K562 (cell line): ENCODE results near the gene MTIF3. TPM values are rescaled to one million over a fixed set of nuclear protein-coding genes. Genes with fewer than 3 reads are reported as not detected.

Source experiments
- ATAC-seq: fragments of 200-7000 bp; cut with Tn5 transposase; 3 replicates; pipeline ENCODE4 v1.9.1; 2020; ENCODE audit warnings: moderate library complexity
- BruUV-seq: library from RNA; stranded (reverse); fragments of 400-500 nt; replicated peaks from 2 replicates; lab custom pipeline; 2021; lab: Mats Ljungman, UMichigan
- CTCF ChIA-PET: fragments of 300-600 bp; formaldehyde crosslinking; extraction: SDS; loops from one replicate; lab custom pipeline; 2021; ENCODE audit warnings: low intra/inter-chr PET ratio; lab: Yijun Ruan, JAX
- POLR2A ChIA-PET: fragments of 300-600, 350-650 bp; sonication (Branson Sonifier 250); formaldehyde crosslinking; extraction: SDS; loops from one replicate; lab custom pipeline; 2021; ENCODE audit warnings: antibody characterized with exemption, inconsistent platforms; lab: Yijun Ruan, JAX
- DNase-seq, 4 experiments: peaks; one replicate each; pipeline versions ENCODE4 v3.0.0 to v3.0.0-alpha.2; 2011 to 2018; ENCODE audit warnings: low spot score in 3 of 4, mixed read lengths in 3 of 4; ENCODE audit errors: extremely low read depth in 1 of 4
- FAIRE-seq: peaks from 2 replicates; lab custom pipeline; 2011; peaks lifted over from hg19 to GRCh38; lab: Jason Lieb, UNC
- H2AFZ ChIP-seq: 2 replicates; pipeline ENCODE4 v1.6.0; 2011; ENCODE audit warnings: low read depth, low read length, control low read depth, inconsistent platforms
- H3K27ac ChIP-seq: fragments of 200-600 bp; 3 replicates; pipeline ENCODE4 v1.8.0; 2011; ENCODE audit warnings: low read depth, mild to moderate bottlenecking, control low read depth, inconsistent platforms, low read length, moderate library complexity, mixed read lengths; ENCODE audit errors: extremely low read depth
- H3K27me3 ChIP-seq, 2 experiments: fragments of 300-600 bp in 1 of 2; 2 replicates in 1 of 2; 3 replicates in 1 of 2; pipeline versions ENCODE4 v1.6.0 to v1.8.0; 2011; ENCODE audit warnings: inconsistent platforms in 2 of 2, low read length in 2 of 2, mild to moderate bottlenecking in 1 of 2, mixed read lengths in 1 of 2, moderate library complexity in 1 of 2; ENCODE audit not compliant: control insufficient read depth in 2 of 2, insufficient read depth in 2 of 2
- H3K36me3 ChIP-seq: fragments of 300-600 bp; 3 replicates; pipeline ENCODE4 v1.8.0; 2011; ENCODE audit warnings: mild to moderate bottlenecking, low read length, inconsistent platforms; ENCODE audit not compliant: control insufficient read depth, insufficient read depth
- H3K4me1 ChIP-seq, 2 experiments: fragments of 200-600 bp in 1 of 2; replicated peaks in 1 of 2; 2 replicates in 1 of 2; 3 replicates in 1 of 2; pipeline versions ENCODE4 v1.5.1 to v1.8.0; 2011; ENCODE audit warnings: inconsistent platforms in 2 of 2, low read length in 2 of 2, mild to moderate bottlenecking in 1 of 2, mixed read lengths in 1 of 2, moderate library complexity in 1 of 2; ENCODE audit not compliant: control insufficient read depth in 2 of 2, insufficient read depth in 2 of 2
- H3K4me2 ChIP-seq: 2 replicates; pipeline ENCODE4 v1.6.1; 2011; ENCODE audit warnings: low read length, control low read depth, inconsistent platforms, mixed read lengths; ENCODE audit not compliant: insufficient read depth
- H3K4me3 ChIP-seq: fragments of 200-600 bp; sonication (generic), shearing (Covaris generic); 2 replicates; pipeline ENCODE4 v1.5.1; 2016; ENCODE audit warnings: control low read depth, inconsistent platforms
- H3K79me2 ChIP-seq: fragments of 200-600 bp; 3 replicates; pipeline ENCODE4 v1.8.0; 2011; ENCODE audit warnings: low read length, inconsistent platforms; ENCODE audit not compliant: control insufficient read depth, insufficient read depth
- H3K9ac ChIP-seq, 2 experiments: 2 replicates each; pipeline versions ENCODE4 v1.6.0 to v1.6.1; 2011; ENCODE audit warnings: low read depth in 2 of 2, low read length in 2 of 2, control low read depth in 1 of 2, inconsistent platforms in 1 of 2, mild to moderate bottlenecking in 1 of 2, mixed read lengths in 1 of 2; ENCODE audit not compliant: insufficient read depth in 1 of 2
- H3K9me1 ChIP-seq: one replicate; pipeline ENCODE4 v1.6.0; 2011; ENCODE audit warnings: inconsistent platforms, mild to moderate bottlenecking, low read length, moderate library complexity; ENCODE audit not compliant: control insufficient read depth, insufficient read depth
- H3K9me3 ChIP-seq: replicated peaks from 2 replicates; pipeline ENCODE4 v1.5.1; 2011; ENCODE audit warnings: low read depth, low read length, inconsistent platforms; ENCODE audit not compliant: control insufficient read depth, insufficient read depth
- H4K20me1 ChIP-seq: replicated peaks from 2 replicates; pipeline ENCODE4 v1.6.1; 2011; ENCODE audit warnings: low read length, inconsistent platforms, mixed read lengths; ENCODE audit not compliant: control insufficient read depth, insufficient read depth
- ATF1 ChIP-seq, 2 experiments: fragments of 450-650 bp in 1 of 2; IDR thresholded peaks; 2 replicates each; pipeline ENCODE4 v1.6.1; 2016; ENCODE audit warnings: missing compliant biosample characterization in 1 of 2, missing genetic modification characterization in 1 of 2
- BCLAF1 ChIP-seq, 2 experiments: fragments of 450-650 bp in 1 of 2; IDR thresholded peaks; 2 replicates each; pipeline ENCODE4 v1.6.1; 2011 to 2017; ENCODE audit warnings: low read depth in 2 of 2, antibody characterized with exemption in 1 of 2, borderline replicate concordance in 1 of 2, low read length in 1 of 2, mild to moderate bottlenecking in 1 of 2, mixed read lengths in 1 of 2; ENCODE audit not compliant: control insufficient read depth in 1 of 2
- BRD9 ChIP-seq: fragments of 450-650 bp; IDR thresholded peaks from 2 replicates; pipeline ENCODE4 v1.6.1; 2018; ENCODE audit warnings: low read depth; ENCODE audit not compliant: partially characterized antibody
- CEBPZ ChIP-seq: fragments of 150-350 bp; IDR thresholded peaks from 2 replicates; pipeline ENCODE4 v1.6.1; 2014; ENCODE audit warnings: low read depth, mild to moderate bottlenecking, low read length, borderline replicate concordance
- KLF13 ChIP-seq: fragments of 450-650 bp; IDR thresholded peaks from 2 replicates; pipeline ENCODE4 v1.6.1; 2016; ENCODE audit warnings: missing genetic modification characterization, low read depth, mild to moderate bottlenecking, missing compliant biosample characterization, moderate library complexity, borderline replicate concordance
- MAZ ChIP-seq, 2 experiments: fragments of 450-650 bp in 1 of 2; sonication (generic) in 1 of 2; formaldehyde crosslinking; IDR thresholded peaks in 1 of 2; conservative IDR thresholded peaks in 1 of 2; 2 replicates each; pipeline versions ENCODE4 v1.4.0 to v1.5.0; 2020; ENCODE audit warnings: mild to moderate bottlenecking in 1 of 2, missing genetic modification reagents in 1 of 2
- PHF21A ChIP-seq: fragments of 450-650 bp; IDR thresholded peaks from 2 replicates; pipeline ENCODE4 v1.6.1; 2017; ENCODE audit warnings: low read depth, borderline replicate concordance
- POLR2G ChIP-seq: fragments of 200-400 bp; formaldehyde crosslinking; IDR thresholded peaks from 2 replicates; pipeline ENCODE4 v1.6.1; 2017; ENCODE audit warnings: low read depth, mild to moderate bottlenecking, antibody characterized with exemption, low read length, moderate library complexity
- PTTG1 ChIP-seq: fragments of 450-650 bp; IDR thresholded peaks from 2 replicates; pipeline ENCODE4 v1.6.1; 2016; ENCODE audit warnings: low read depth, mild to moderate bottlenecking, missing genetic modification characterization, missing compliant biosample characterization
- STAG1 ChIP-seq: sonication (generic); formaldehyde crosslinking; IDR thresholded peaks from 2 replicates; pipeline ENCODE4 v1.5.0; 2020; ENCODE audit warnings: missing genetic modification reagents, borderline replicate concordance
- ZNF512 ChIP-seq: IDR thresholded peaks from 2 replicates; pipeline ENCODE4 v1.6.1; 2016; ENCODE audit warnings: missing genetic modification characterization, missing compliant biosample characterization
- WGBS: fragments of 100-300 bp; shearing (Covaris generic); methylation state at CpG from one replicate; pipeline ENCODE4 v1.1.6; 2016; ENCODE audit warnings: low coverage, mixed read lengths; ENCODE audit not compliant: insufficient coverage; ENCODE audit errors: missing lambda C conversion rate; 5-methylcytosine and 5-hydroxymethylcytosine counted together
- in situ Hi-C: fragments of 300-500 bp; cut with MboI; formaldehyde crosslinking; loops from 4 replicates; pipeline ENCODE4 v1.15.0; 2018; ENCODE audit warnings: inconsistent platforms, mixed read lengths
- intact Hi-C: fragments of 100-400 bp; cut with micrococcal nuclease; formaldehyde crosslinking; loops from 2 replicates; pipeline ENCODE4 v1.14.2; 2022
- polyA plus RNA-seq, 8 experiments: library from polyadenylated mRNA; depleted of rRNA in 4 of 8; stranded (reverse) in 5 of 8; unstranded in 3 of 8; fragments of >200 nt; fragmentation: Nextera tagmentation in 2 of 8; fragmentation: Illumina TruSeq in 1 of 8; extraction: Ambion mirVana in 2 of 8; extraction: Trizol in 1 of 8; gene quantifications; 2 replicates each; pipeline versions ENCODE4 v1.2.1 to v1.2.3, GENCODE V29; 2011 to 2014; ENCODE audit warnings: inconsistent platforms in 1 of 8, missing spikeins in 1 of 8
- total RNA-seq, 7 experiments: library from RNA; depleted of rRNA in 6 of 7; stranded (reverse); fragments of >200 nt in 6 of 7; fragmentation: Illumina TruSeq in 2 of 7; extraction: Trizol in 2 of 7; gene quantifications; 2 replicates each; pipeline versions ENCODE4 v1.2.1 to v1.2.3, GENCODE V29; 2011 to 2021; ENCODE audit warnings: low replicate concordance in 1 of 7

MTIF3 gene
- total and polyA plus RNA-seq, 9 of the 15 experiments (the other 6 are each of a cell fraction or from before 2014, with no cell fraction given) = 23.5 to 73.6 (median 45.2) TPM

- no peak for DNase-seq
- ChIA-PET POLR2A (no interaction called here), CTCF (no interaction called here)
- no peak for FAIRE-seq
- no peaks in the 10 kb centered on the region for H3K9me1 ChIP-seq
- no TSS peak for BruUV-seq
- no peak overlapping the region for H2AFZ ChIP-seq
- peaks cover 0 to 11% of the 10 kb centered on the region in 2 experiments; a peak in 2 of 5 replicates for H3K27me3 ChIP-seq
- 71% methylated on average over 1 of the region's 1 CpG for WGBS
- H3K79me2 ChIP-seq = no peaks in the 10 kb centered on the region
- TF ChIP-seq PHF21A = no peak
- TF ChIP-seq CEBPZ = no peak
- no peak for TF ChIP-seq BRD9
- TF ChIP-seq MAZ (CRISPR knock-in tag; conservative IDR thresholded peaks at IDR 0.05 in 1 of 2, IDR thresholded peaks at IDR 0.05 in 1 of 2) = no peak
- no peak for TF ChIP-seq KLF13
- TF ChIP-seq STAG1 = no peak
- no peak for TF ChIP-seq ATF1 (CRISPR knock-in tag; IDR thresholded peaks at IDR 0.05)
- TF ChIP-seq ATF1 (tag; IDR thresholded peaks at IDR 0.05) = no peak
- no peak for TF ChIP-seq ZNF512 (tag)
- no peak for TF ChIP-seq POLR2G
- TF ChIP-seq PTTG1 (tag) = no peak
- no peak for TF ChIP-seq BCLAF1 (IDR thresholded peaks at IDR 0.05; ENCODE audit: borderline replicate concordance in 1 of 2, control insufficient read depth in 1 of 2, low read depth in 2 of 2, low read length in 1 of 2)
- no peak overlapping the region for H3K9ac ChIP-seq
- in situ Hi-C loops (no loop called here), intact Hi-C loops (no loop called here)
- H3K4me3 ChIP-seq = no peak overlapping the region
- no peak for ATAC-seq
- H4K20me1 ChIP-seq = no peaks in the 10 kb centered on the region
- no peaks in the 10 kb centered on the region for H3K9me3 ChIP-seq
- H3K4me1 ChIP-seq = no peaks in the 10 kb centered on the region; a peak in 1 of 5 replicates
- H3K36me3 ChIP-seq = no peaks in the 10 kb centered on the region
- no peak overlapping the region for H3K27ac ChIP-seq
- H3K4me2 ChIP-seq = no peak overlapping the region
Observed at GRCh38 chr13:27415116-27415515, 35.2 kb downstream of the MTIF3 start.
